ENCODE data around the gene LRRC53.

- TF ChIP-seq FOXM1 (IDR thresholded peaks at IDR 0.05; ENCODE audit: low read depth) (no peak), RAD21 (IDR thresholded peaks at IDR 0.05; ENCODE audit: low read length) (no peak), GABPA (IDR thresholded peaks at IDR 0.05; ENCODE audit: low read depth) (no peak), CHD2 (IDR thresholded peaks at IDR 0.05; ENCODE audit: low read length, partially characterized antibody) (no peak), RFX5 (IDR thresholded peaks at IDR 0.05; ENCODE audit: low read length) (no peak), USF2 (IDR thresholded peaks at IDR 0.05; ENCODE audit: borderline replicate concordance, low read depth, low read length) (no peak), EP300 (IDR thresholded peaks at IDR 0.05; ENCODE audit: borderline replicate concordance in 1 of 2, low read depth in 1 of 2, low read length in 1 of 2) (no peak), CTCF (IDR thresholded peaks at IDR 0.05) (no peak), TCF12 (IDR thresholded peaks at IDR 0.05) (no peak), RXRA (IDR thresholded peaks at IDR 0.05; ENCODE audit: borderline replicate concordance, low read depth) (no peak)
Measured at GRCh38 chr1:74436078-74436477, 76.3 kb downstream of the LRRC53 start.
